PC-9 (cell line): ENCODE data around the gene EGLN2.

Experiments used
- EZH2 ChIP-seq: fragments of 200-600 bp; sonication (generic); IDR thresholded peaks from 2 replicates; pipeline ENCODE4 v1.8.0; 2017; ENCODE audit warnings: antibody characterized with exemption, low read depth
- TF ChIP-seq, protein P1 (sequence below): fragments of 200-600 bp; sonication (generic); conservative IDR thresholded peaks from 2 replicates; pipeline ENCODE4 v1.6.1; 2017; ENCODE audit warnings: mixed run types, antibody characterized with exemption, mild to moderate bottlenecking, moderate library complexity

DNA sequence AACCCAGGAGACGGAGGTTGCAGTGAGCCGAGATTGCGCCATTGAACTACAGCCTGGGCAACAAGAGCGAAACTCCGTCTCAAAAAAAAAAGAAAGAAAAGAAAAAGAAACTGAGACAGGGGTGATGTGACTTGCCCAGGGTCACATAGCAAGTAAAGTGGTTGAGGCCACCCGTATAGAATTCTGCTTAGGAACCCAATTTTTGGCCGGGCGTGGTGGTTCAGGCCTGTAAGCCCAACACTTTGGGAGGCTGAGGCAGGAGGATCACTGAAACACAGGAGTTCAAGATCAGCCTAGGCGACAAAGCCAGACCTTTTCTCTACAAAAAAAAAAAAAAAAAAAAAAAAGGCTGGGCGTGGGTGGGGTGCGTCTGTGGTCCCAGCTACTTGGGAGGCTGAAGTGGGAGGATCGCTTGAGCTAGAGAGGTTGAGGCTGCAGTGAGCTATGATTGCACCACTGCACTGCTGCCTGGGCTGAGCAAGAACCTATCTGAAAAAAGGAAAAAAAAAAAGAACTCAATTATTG is 46.7 kb upstream of the EGLN2 start:
- TF ChIP-seq, protein P1, sequence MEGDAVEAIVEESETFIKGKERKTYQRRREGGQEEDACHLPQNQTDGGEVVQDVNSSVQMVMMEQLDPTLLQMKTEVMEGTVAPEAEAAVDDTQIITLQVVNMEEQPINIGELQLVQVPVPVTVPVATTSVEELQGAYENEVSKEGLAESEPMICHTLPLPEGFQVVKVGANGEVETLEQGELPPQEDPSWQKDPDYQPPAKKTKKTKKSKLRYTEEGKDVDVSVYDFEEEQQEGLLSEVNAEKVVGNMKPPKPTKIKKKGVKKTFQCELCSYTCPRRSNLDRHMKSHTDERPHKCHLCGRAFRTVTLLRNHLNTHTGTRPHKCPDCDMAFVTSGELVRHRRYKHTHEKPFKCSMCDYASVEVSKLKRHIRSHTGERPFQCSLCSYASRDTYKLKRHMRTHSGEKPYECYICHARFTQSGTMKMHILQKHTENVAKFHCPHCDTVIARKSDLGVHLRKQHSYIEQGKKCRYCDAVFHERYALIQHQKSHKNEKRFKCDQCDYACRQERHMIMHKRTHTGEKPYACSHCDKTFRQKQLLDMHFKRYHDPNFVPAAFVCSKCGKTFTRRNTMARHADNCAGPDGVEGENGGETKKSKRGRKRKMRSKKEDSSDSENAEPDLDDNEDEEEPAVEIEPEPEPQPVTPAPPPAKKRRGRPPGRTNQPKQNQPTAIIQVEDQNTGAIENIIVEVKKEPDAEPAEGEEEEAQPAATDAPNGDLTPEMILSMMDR = no peak
- no peak for TF ChIP-seq EZH2
